K562 (cell line): ENCODE measurements around the gene DCDC2. TPM values are rescaled to one million over a fixed set of nuclear protein-coding genes. Genes with fewer than 3 reads are reported as not detected.

Experiments
- BRD4 ChIP-seq: fragments of 200-600 bp; sonication (generic); IDR thresholded peaks from 2 replicates; pipeline ENCODE4 v1.6.1; 2017; ENCODE audit warnings: inconsistent platforms
- EGR1 ChIP-seq: fragments of 450-650 bp; conservative IDR thresholded peaks from 2 replicates; pipeline ENCODE4 v1.6.1; 2017; ENCODE audit warnings: mild to moderate bottlenecking
- FOXA3 ChIP-seq, 2 experiments: fragments of 450-650 bp in 1 of 2; sonication (generic) in 1 of 2; formaldehyde crosslinking; IDR thresholded peaks in 1 of 2; conservative IDR thresholded peaks in 1 of 2; 2 replicates each; pipeline versions ENCODE4 v1.4.0 to v1.8.0; 2020 to 2022; ENCODE audit warnings: mild to moderate bottlenecking in 2 of 2, missing genetic modification reagents in 1 of 2
- HSF4 ChIP-seq: fragments of 250-450 bp; sonication (Bioruptor Pico); IDR thresholded peaks from 2 replicates; pipeline ENCODE4 v2.1.2; 2022; ENCODE audit warnings: mild to moderate bottlenecking, moderate library complexity, borderline replicate concordance
- KHSRP ChIP-seq: fragments of 450-650 bp; IDR thresholded peaks from 2 replicates; pipeline ENCODE4 v1.6.1; 2017
- NR2C2 ChIP-seq, 2 experiments: fragments of 200-800 bp in 1 of 2; sonication (Bioruptor generic) in 1 of 2; sonication (generic) in 1 of 2; formaldehyde crosslinking in 1 of 2; IDR thresholded peaks; 2 replicates each; pipeline versions ENCODE4 v1.6.1 to v1.8.0; 2016 to 2022; ENCODE audit warnings: mild to moderate bottlenecking in 1 of 2, missing compliant biosample characterization in 1 of 2, missing genetic modification characterization in 1 of 2, missing genetic modification reagents in 1 of 2
- NR4A1 ChIP-seq, 2 experiments: fragments of 250-450 bp in 1 of 2; fragments of 450-650 bp in 1 of 2; sonication (Bioruptor Pico) in 1 of 2; IDR thresholded peaks; 2 replicates each; pipeline versions ENCODE4 v1.4.0 to v1.6.1; 2016 to 2020; ENCODE audit warnings: mild to moderate bottlenecking in 2 of 2, missing compliant biosample characterization in 1 of 2, missing genetic modification characterization in 1 of 2, moderate library complexity in 1 of 2
- SLC30A9 ChIP-seq: fragments of 250-450 bp; sonication (Bioruptor Pico); IDR thresholded peaks from 2 replicates; pipeline ENCODE4 v1.8.0; 2022; ENCODE audit warnings: mild to moderate bottlenecking, moderate library complexity
- SPI1 ChIP-seq: IDR thresholded peaks from 2 replicates; pipeline ENCODE4 v1.6.1; 2011; ENCODE audit warnings: low read depth, low read length, control low read depth, borderline replicate concordance
- YY1 ChIP-seq, 3 experiments: IDR thresholded peaks; 2 replicates each; pipeline ENCODE4 v1.6.1; 2011; ENCODE audit warnings: low read length in 2 of 3, mild to moderate bottlenecking in 2 of 3, moderate library complexity in 2 of 3, borderline replicate concordance in 1 of 3, control low read depth in 1 of 3, low read depth in 1 of 3; ENCODE audit not compliant: insufficient read depth in 3 of 3, insufficient replicate concordance in 2 of 3, control insufficient read depth in 1 of 3, insufficient read length in 1 of 3; ENCODE audit errors: extremely low read depth in 1 of 3
- ZC3H4 ChIP-seq: sonication (generic); formaldehyde crosslinking; IDR thresholded peaks from 2 replicates; pipeline ENCODE4 v1.9.0; 2021; ENCODE audit warnings: missing genetic modification reagents, borderline replicate concordance
- ZNF274 ChIP-seq: IDR thresholded peaks from 2 replicates; pipeline ENCODE4 v1.6.1; 2011; ENCODE audit warnings: low read depth, mild to moderate bottlenecking, low read length, moderate library complexity, borderline replicate concordance
- ZSCAN29 ChIP-seq: fragments of 450-650 bp; IDR thresholded peaks from 2 replicates; pipeline ENCODE4 v1.6.1; 2017
- polyA plus RNA-seq, 8 experiments: library from polyadenylated mRNA; depleted of rRNA in 4 of 8; stranded (reverse) in 5 of 8; unstranded in 3 of 8; fragments of >200 nt; fragmentation: Nextera tagmentation in 2 of 8; fragmentation: Illumina TruSeq in 1 of 8; extraction: Ambion mirVana in 2 of 8; extraction: Trizol in 1 of 8; gene quantifications; 2 replicates each; pipeline versions ENCODE4 v1.2.1 to v1.2.3, GENCODE V29; 2011 to 2014; ENCODE audit warnings: inconsistent platforms in 1 of 8, missing spikeins in 1 of 8
- total RNA-seq, 7 experiments: library from RNA; depleted of rRNA in 6 of 7; stranded (reverse); fragments of >200 nt in 6 of 7; fragmentation: Illumina TruSeq in 2 of 7; extraction: Trizol in 2 of 7; gene quantifications; 2 replicates each; pipeline versions ENCODE4 v1.2.1 to v1.2.3, GENCODE V29; 2011 to 2021; ENCODE audit warnings: low replicate concordance in 1 of 7
- TF ChIP-seq, protein P1 (sequence below): fragments of 250-450 bp; sonication (Bioruptor Pico); IDR thresholded peaks from 2 replicates; pipeline ENCODE4 v1.8.0; 2022; ENCODE audit warnings: moderate library complexity, mild to moderate bottlenecking, inconsistent platforms
- TF ChIP-seq, protein P2 (sequence below): sonication (generic); formaldehyde crosslinking; IDR thresholded peaks from 2 replicates; pipeline ENCODE4 v1.8.1; 2023; ENCODE audit warnings: mild to moderate bottlenecking, missing genetic modification reagents
- TF ChIP-seq, protein P3 (sequence below): IDR thresholded peaks from 2 replicates; pipeline ENCODE4 v1.6.1; 2011; ENCODE audit warnings: borderline replicate concordance, low read depth, mild to moderate bottlenecking, moderate library complexity, low read length; ENCODE audit not compliant: insufficient read depth, poor library complexity, severe bottlenecking
- TF ChIP-seq, protein P4 (sequence below): fragments of 250-450 bp; sonication (Bioruptor Pico); IDR thresholded peaks from 2 replicates; pipeline ENCODE4 v1.4.0; 2020; ENCODE audit warnings: mild to moderate bottlenecking

The DCDC2 gene
- total and polyA plus RNA-seq, 9 of the 15 experiments (the other 6 are each of a cell fraction or from before 2014, with no cell fraction given): 0.04 TPM; not detected in 8

GRCh38 chr6:24402697-24403500 lies 45.0 kb upstream of the DCDC2 start, which contains the start of gene MRS2 (continued):
- TF ChIP-seq, protein P1, sequence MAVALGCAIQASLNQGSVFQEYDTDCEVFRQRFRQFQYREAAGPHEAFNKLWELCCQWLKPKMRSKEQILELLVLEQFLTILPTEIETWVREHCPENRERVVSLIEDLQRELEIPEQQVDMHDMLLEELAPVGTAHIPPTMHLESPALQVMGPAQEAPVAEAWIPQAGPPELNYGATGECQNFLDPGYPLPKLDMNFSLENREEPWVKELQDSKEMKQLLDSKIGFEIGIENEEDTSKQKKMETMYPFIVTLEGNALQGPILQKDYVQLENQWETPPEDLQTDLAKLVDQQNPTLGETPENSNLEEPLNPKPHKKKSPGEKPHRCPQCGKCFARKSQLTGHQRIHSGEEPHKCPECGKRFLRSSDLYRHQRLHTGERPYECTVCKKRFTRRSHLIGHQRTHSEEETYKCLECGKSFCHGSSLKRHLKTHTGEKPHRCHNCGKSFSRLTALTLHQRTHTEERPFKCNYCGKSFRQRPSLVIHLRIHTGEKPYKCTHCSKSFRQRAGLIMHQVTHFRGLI (CRISPR knock-in tag): no peak
- TF ChIP-seq NR4A1 (CRISPR knock-in tag; IDR thresholded peaks at IDR 0.05) (peak; percentile 63), NR4A1 (tag; IDR thresholded peaks at IDR 0.05) (0 out of 2 replicates have a peak, but pooled peaks have one; percentile 69), ZC3H4 (CRISPR knock-in tag) (no peak; the same call in 1 of the 2 replicates), ZSCAN29 (no peak), NR2C2 (CRISPR knock-in tag; IDR thresholded peaks at IDR 0.05) (peak; percentile 81; the same call in 1 of the 2 replicates), NR2C2 (tag; IDR thresholded peaks at IDR 0.05) (peak; percentile 86), HSF4 (CRISPR knock-in tag) (no peak), KHSRP (no peak), FOXA3 (CRISPR knock-in tag; conservative IDR thresholded peaks at IDR 0.05 in 1 of 2, IDR thresholded peaks at IDR 0.05 in 1 of 2) (peak in 1 of 2 experiments; percentile 77; a peak in 2 of 4 replicates), YY1 (IDR thresholded peaks at IDR 0.05; ENCODE audit: borderline replicate concordance in 1 of 3, control insufficient read depth in 1 of 3, extremely low read depth in 1 of 3, insufficient read depth in 3 of 3, insufficient read length in 1 of 3, insufficient replicate concordance in 2 of 3, low read depth in 1 of 3, low read length in 2 of 3) (peak in 2 of 3 experiments; percentile 14 to 57), SLC30A9 (CRISPR knock-in tag) (no peak), BRD4 (no peak), EGR1 (no peak), SPI1 (no peak), ZNF274 (peak; percentile 24; the same call in 1 of the 2 replicates)
- TF ChIP-seq, protein P2, sequence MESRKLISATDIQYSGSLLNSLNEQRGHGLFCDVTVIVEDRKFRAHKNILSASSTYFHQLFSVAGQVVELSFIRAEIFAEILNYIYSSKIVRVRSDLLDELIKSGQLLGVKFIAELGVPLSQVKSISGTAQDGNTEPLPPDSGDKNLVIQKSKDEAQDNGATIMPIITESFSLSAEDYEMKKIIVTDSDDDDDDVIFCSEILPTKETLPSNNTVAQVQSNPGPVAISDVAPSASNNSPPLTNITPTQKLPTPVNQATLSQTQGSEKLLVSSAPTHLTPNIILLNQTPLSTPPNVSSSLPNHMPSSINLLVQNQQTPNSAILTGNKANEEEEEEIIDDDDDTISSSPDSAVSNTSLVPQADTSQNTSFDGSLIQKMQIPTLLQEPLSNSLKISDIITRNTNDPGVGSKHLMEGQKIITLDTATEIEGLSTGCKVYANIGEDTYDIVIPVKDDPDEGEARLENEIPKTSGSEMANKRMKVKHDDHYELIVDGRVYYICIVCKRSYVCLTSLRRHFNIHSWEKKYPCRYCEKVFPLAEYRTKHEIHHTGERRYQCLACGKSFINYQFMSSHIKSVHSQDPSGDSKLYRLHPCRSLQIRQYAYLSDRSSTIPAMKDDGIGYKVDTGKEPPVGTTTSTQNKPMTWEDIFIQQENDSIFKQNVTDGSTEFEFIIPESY (CRISPR knock-in tag): peak; percentile 61; the same call in 1 of the 2 replicates
- TF ChIP-seq, protein P3, sequence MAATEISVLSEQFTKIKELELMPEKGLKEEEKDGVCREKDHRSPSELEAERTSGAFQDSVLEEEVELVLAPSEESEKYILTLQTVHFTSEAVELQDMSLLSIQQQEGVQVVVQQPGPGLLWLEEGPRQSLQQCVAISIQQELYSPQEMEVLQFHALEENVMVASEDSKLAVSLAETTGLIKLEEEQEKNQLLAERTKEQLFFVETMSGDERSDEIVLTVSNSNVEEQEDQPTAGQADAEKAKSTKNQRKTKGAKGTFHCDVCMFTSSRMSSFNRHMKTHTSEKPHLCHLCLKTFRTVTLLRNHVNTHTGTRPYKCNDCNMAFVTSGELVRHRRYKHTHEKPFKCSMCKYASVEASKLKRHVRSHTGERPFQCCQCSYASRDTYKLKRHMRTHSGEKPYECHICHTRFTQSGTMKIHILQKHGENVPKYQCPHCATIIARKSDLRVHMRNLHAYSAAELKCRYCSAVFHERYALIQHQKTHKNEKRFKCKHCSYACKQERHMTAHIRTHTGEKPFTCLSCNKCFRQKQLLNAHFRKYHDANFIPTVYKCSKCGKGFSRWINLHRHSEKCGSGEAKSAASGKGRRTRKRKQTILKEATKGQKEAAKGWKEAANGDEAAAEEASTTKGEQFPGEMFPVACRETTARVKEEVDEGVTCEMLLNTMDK: no peak
- TF ChIP-seq, protein P4, sequence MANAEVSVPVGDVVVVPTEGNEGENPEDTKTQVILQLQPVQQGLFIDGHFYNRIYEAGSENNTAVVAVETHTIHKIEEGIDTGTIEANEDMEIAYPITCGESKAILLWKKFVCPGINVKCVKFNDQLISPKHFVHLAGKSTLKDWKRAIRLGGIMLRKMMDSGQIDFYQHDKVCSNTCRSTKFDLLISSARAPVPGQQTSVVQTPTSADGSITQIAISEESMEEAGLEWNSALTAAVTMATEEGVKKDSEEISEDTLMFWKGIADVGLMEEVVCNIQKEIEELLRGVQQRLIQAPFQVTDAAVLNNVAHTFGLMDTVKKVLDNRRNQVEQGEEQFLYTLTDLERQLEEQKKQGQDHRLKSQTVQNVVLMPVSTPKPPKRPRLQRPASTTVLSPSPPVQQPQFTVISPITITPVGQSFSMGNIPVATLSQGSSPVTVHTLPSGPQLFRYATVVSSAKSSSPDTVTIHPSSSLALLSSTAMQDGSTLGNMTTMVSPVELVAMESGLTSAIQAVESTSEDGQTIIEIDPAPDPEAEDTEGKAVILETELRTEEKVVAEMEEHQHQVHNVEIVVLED (CRISPR knock-in tag): peak; percentile 32; the same call in 1 of the 2 replicates
